Keratinocyte (primary cell): Measurements from ENCODE around the gene ZNF132. TPM values are rescaled to one million over a fixed set of nuclear protein-coding genes. Genes with fewer than 3 reads are reported as not detected.

Source experiments
- DNase-seq: peaks from one replicate; pipeline ENCODE4 v3.0.0-alpha.2; 2011; ENCODE audit warnings: low read depth, missing footprints, low spot score
- FAIRE-seq: peaks from 2 replicates; lab custom pipeline; 2011; peaks lifted over from hg19 to GRCh38; lab: Jason Lieb, UNC
- H2AFZ ChIP-seq: 2 replicates; pipeline ENCODE4 v1.6.0; 2012; ENCODE audit warnings: low read length, control low read depth, inconsistent platforms; ENCODE audit not compliant: control insufficient read depth
- H3K27ac ChIP-seq: 2 replicates; pipeline ENCODE4 v1.5.1; 2011; ENCODE audit warnings: low read length; ENCODE audit not compliant: control insufficient read depth, insufficient read depth
- H3K27me3 ChIP-seq: 3 replicates; pipeline ENCODE4 v1.6.0; 2011; ENCODE audit warnings: low read length; ENCODE audit not compliant: control insufficient read depth, insufficient read depth; ENCODE audit errors: extremely low read depth
- H3K36me3 ChIP-seq, 2 experiments: 2 replicates in 1 of 2; 3 replicates in 1 of 2; pipeline ENCODE4 v1.5.1; 2011; ENCODE audit warnings: low read length in 2 of 2, mild to moderate bottlenecking in 1 of 2; ENCODE audit not compliant: control insufficient read depth in 2 of 2, insufficient read depth in 2 of 2; ENCODE audit errors: extremely low read depth in 1 of 2
- H3K4me1 ChIP-seq: 3 replicates; pipeline ENCODE4 v1.5.1; 2011; ENCODE audit warnings: low read length; ENCODE audit not compliant: control insufficient read depth, insufficient read depth; ENCODE audit errors: extremely low read depth
- H3K4me2 ChIP-seq: 3 replicates; pipeline ENCODE4 v1.6.0; 2011; ENCODE audit warnings: low read depth, low read length; ENCODE audit not compliant: control insufficient read depth, insufficient read depth; ENCODE audit errors: extremely low read depth
- H3K4me3 ChIP-seq, 3 experiments: fragments of 200-600 bp in 1 of 3; sonication (generic) in 1 of 3; 2 replicates in 2 of 3; 3 replicates in 1 of 3; pipeline ENCODE4 v1.5.1; 2011 to 2016; ENCODE audit warnings: low read length in 3 of 3, mild to moderate bottlenecking in 3 of 3, control low read depth in 2 of 3, inconsistent platforms in 1 of 3, low read depth in 1 of 3, mixed read lengths in 1 of 3, mixed run types in 1 of 3, moderate library complexity in 1 of 3; ENCODE audit not compliant: control insufficient read depth in 2 of 3, insufficient read depth in 2 of 3; ENCODE audit errors: extremely low read depth in 1 of 3
- H3K79me2 ChIP-seq: 2 replicates; pipeline ENCODE4 v1.6.0; 2012; ENCODE audit warnings: low read length; ENCODE audit not compliant: control insufficient read depth, insufficient read depth
- H3K9ac ChIP-seq: 3 replicates; pipeline ENCODE4 v1.6.0; 2011; ENCODE audit warnings: low read length; ENCODE audit not compliant: control insufficient read depth, insufficient read depth; ENCODE audit errors: extremely low read depth
- H3K9me1 ChIP-seq: 3 replicates; pipeline ENCODE4 v1.6.0; 2011; ENCODE audit warnings: low read length; ENCODE audit not compliant: control insufficient read depth, insufficient read depth; ENCODE audit errors: extremely low read depth
- H3K9me3 ChIP-seq: 2 replicates; pipeline ENCODE4 v1.5.1; 2012; ENCODE audit warnings: low read depth, low read length; ENCODE audit not compliant: control insufficient read depth
- H4K20me1 ChIP-seq: 3 replicates; pipeline ENCODE4 v1.6.0; 2011; ENCODE audit warnings: low read length; ENCODE audit not compliant: control insufficient read depth, insufficient read depth; ENCODE audit errors: extremely low read depth
- CTCF ChIP-seq, 3 experiments: IDR thresholded peaks in 1 of 3; conservative IDR thresholded peaks in 1 of 3; optimal IDR thresholded peaks in 1 of 3; 2 replicates in 2 of 3; 3 replicates in 1 of 3; pipeline versions ENCODE3 to v1.5.1; 2011; ENCODE audit warnings: low read length in 3 of 3, mild to moderate bottlenecking in 3 of 3, moderate library complexity in 2 of 3, control low read depth in 1 of 3, inconsistent platforms in 1 of 3; ENCODE audit not compliant: insufficient read depth in 2 of 3; ENCODE audit errors: extremely low read depth in 1 of 3
- EZH2 ChIP-seq: IDR thresholded peaks from one replicate; pipeline ENCODE4 v1.6.1; 2012; ENCODE audit warnings: inconsistent platforms, mild to moderate bottlenecking, low read length, moderate library complexity
- dilution Hi-C: fragments of 300-500 bp; cut with MboI; formaldehyde crosslinking; loops from one replicate; pipeline ENCODE4 v1.7.0; 2020; ENCODE audit warnings: low sequenced_read_pairs; ENCODE audit not compliant: extremely low pct_ligation_motif_present
- polyA plus RNA-seq, 5 experiments: library from polyadenylated mRNA; depleted of rRNA in 3 of 5; stranded (reverse) in 3 of 5; stranded (forward) in 1 of 5; unstranded in 1 of 5; fragments of >200 nt; gene quantifications; 1 replicate in 1 of 5; 2 replicates in 3 of 5; 3 replicates in 1 of 5; pipeline versions ENCODE4 v1.2.1 to v1.2.3, GENCODE V29; 2011 to 2012; ENCODE audit warnings: missing spikeins in 2 of 5, low read depth in 1 of 5, low replicate concordance in 1 of 5

ZNF132 gene
- polyA plus RNA-seq, 1 donor (not counting 4 experiments of a cell fraction or from before 2014, with no cell fraction given) = 1.6 TPM

GRCh38 chr19:58455306-58455705, 15.4 kb upstream of the ZNF132 start:
- Histone ChIP-seq H3K27me3 (no peaks in the 10 kb centered on the region), H2AFZ (no peak overlapping the region), H3K9ac (no peak overlapping the region), H3K4me1 (peaks cover 20% of the 10 kb centered on the region), H3K79me2 (no peaks in the 10 kb centered on the region), H3K4me3 (no peak overlapping the region), H3K27ac (no peak overlapping the region), H3K9me1 (no peaks in the 10 kb centered on the region), H3K4me2 (no peak overlapping the region), H4K20me1 (no peaks in the 10 kb centered on the region), H3K9me3 (no peaks in the 10 kb centered on the region), H3K36me3 (peaks cover 14% of the 10 kb centered on the region in 2 experiments)
- DNase-seq (no peak), FAIRE-seq (no peak)
- dilution Hi-C loops = no loop called here
- TF ChIP-seq EZH2 (no peak), CTCF (optimal IDR thresholded peaks at IDR 0.05 in 1 of 3, IDR thresholded peaks at IDR 0.05 in 1 of 3, conservative IDR thresholded peaks at IDR 0.05 in 1 of 3; ENCODE audit: extremely low read depth in 1 of 3, insufficient read depth in 2 of 3, low read length in 3 of 3) (no peak)

GRCh38 chr19:58453743-58454142, 13.8 kb upstream of the ZNF132 start:
- Histone ChIP-seq H3K27me3 (no peaks in the 10 kb centered on the region), H3K9ac (no peak overlapping the region), H3K27ac (no peak overlapping the region), H3K9me3 (peaks cover 2% of the 10 kb centered on the region), H3K9me1 (no peaks in the 10 kb centered on the region), H3K4me1 (peaks cover 11% of the 10 kb centered on the region), H2AFZ (no peak overlapping the region), H3K4me2 (no peak overlapping the region), H4K20me1 (no peaks in the 10 kb centered on the region), H3K36me3 (peaks cover 14% of the 10 kb centered on the region in 2 experiments), H3K4me3 (no peak overlapping the region), H3K79me2 (no peaks in the 10 kb centered on the region)
- dilution Hi-C loops = no loop called here
- TF ChIP-seq CTCF (optimal IDR thresholded peaks at IDR 0.05 in 1 of 3, IDR thresholded peaks at IDR 0.05 in 1 of 3, conservative IDR thresholded peaks at IDR 0.05 in 1 of 3; ENCODE audit: extremely low read depth in 1 of 3, insufficient read depth in 2 of 3, low read length in 3 of 3) (no peak), EZH2 (no peak)
- FAIRE-seq (no peak), DNase-seq (no peak)
